Activated CD4-positive, alpha-beta T cell treated with anti-CD3 and anti-CD28 coated beads, Interleukin-2, Interleukin-6, amounts not matched to agents 100 ng/mL and 50 ng/mL, durations not matched to agents 16 hours and 8 hours (primary cell): ENCODE measurements around the gene C6orf120.

Source experiments
- DNase-seq: peaks from one replicate; pipeline ENCODE4 v3.0.0-alpha.2; 2020

C6orf120 gene

DNA sequence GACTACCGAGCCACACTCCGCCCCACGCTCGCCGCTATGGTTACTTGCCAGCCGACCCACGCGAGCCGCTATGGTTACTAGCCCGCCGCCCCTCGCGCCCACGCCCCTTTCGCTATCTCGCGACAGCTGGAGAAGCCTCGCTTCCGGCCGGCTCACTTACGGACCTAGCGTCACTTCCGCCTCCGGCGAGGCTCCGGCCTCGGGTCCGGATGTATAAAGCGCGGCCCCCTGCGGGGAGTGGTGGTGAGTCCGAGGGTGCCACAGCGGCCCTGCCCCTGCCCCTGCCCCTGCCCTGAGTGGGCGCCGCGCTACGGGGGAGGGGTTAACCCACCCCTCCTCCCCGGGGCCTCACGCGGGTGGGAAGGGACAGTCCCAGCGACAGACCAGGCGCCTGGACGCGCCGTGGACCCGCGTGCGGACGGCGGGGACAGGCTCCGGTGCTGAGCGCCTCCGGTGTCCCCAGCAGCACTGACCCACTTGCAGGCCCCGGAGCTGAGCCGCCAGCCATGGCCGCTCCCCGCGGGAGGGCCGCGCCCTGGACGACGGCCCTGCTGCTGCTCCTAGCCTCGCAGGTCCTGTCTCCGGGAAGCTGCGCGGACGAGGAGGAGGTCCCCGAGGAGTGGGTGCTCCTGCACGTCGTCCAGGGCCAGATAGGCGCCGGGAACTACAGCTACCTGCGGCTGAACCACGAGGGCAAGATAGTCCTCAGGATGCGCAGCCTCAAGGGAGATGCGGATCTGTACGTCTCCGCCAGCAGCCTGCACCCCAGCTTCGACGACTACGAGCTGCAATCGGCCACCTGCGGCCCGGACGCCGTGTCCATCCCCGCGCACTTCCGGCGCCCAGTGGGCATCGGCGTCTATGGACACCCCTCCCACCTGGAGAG, at the start of gene C6orf120, which contains the start of gene WDR27:
Gene C6orf120, plus strand, starts transcription at position 173 of the 886 bp plus-strand sequence. Its CDS starts 334 bp downstream, at position 507.
Gene WDR27, minus strand, starts transcription at position 76 of the 886 bp plus-strand sequence. CDS start 13,024 bp downstream, outside the sequence.
- DNase-seq = peak; percentile 98

DNA sequence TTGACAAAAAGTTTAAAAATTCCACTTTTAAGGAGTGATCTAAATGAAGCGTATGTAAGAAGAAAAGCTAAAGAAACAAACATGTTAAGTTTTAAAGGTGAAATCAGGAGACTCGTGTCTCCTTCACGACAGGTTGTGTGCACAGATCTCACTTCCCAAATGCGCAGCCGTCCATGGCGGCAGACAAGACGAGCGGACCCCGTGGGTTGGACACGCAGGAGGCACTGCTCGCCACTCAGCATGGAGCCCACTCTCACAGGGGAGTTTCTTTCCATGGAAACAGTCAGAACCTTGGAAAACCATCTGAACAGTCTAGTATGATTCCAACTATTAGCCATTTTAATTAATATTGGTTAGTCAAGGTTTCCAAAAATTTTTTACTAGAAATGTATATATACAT, 49.0 kb upstream of the C6orf120 start:
- DNase-seq = no peak

DNA sequence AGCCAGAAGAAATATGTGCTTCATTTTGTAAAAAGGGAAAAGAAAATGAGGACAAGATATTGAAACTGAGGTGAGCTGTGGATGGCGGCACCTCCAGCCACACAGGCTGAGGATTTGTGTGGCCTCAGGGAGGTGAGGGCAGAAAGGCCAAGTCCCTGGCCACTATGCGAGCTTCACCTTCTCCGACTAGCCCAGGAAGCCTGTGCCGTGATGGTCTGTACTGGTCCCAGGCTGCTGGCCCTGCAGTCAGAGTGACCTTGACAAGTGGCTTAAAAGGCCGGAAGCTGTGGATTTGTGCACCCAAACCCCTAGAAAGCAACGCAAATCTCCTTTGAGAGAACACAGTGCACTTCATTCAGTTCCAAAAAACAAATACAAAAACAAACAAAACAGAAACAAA, 48.2 kb upstream of the C6orf120 start:
- no peak for DNase-seq

DNA sequence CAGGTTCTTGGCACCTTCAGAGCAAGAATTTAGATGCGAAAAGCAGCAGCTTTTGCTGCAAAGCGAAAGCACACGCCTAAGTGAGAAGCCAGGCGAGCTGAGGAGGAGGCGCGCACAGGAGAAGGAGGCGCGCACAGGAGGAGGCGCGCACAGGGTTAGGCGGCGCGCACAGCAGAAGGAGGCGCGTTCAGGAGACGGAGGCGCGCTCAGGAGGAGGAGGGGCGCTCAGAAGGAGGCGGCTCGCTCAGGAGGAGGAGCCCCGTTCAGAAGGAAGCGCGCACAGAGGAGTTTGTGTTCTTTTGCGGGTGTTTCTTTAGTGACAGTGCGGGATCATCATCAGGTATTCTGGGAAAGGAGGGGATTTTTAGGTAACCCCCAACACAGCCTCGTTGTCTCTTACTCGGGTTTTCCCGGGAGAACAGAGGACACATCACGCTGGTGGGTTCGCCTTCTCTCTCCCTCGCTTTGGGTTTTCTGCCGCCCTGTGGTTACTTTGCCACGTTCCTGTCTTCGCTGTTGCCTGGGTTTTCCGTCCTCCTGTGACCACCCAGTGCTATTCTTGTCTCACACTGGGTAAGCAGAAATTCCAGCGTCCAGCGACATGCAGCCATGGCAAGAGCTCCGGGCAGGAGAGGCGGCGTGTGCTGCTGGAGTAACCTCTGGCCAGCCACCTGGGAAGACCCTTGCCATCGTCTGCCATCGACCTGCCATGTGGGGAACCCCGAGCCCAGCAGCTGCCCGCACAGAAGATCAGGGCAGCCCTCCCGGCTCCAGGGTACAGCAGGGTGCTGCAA, 47.1 kb upstream of the C6orf120 start:
- peak; percentile 66 for DNase-seq

DNA sequence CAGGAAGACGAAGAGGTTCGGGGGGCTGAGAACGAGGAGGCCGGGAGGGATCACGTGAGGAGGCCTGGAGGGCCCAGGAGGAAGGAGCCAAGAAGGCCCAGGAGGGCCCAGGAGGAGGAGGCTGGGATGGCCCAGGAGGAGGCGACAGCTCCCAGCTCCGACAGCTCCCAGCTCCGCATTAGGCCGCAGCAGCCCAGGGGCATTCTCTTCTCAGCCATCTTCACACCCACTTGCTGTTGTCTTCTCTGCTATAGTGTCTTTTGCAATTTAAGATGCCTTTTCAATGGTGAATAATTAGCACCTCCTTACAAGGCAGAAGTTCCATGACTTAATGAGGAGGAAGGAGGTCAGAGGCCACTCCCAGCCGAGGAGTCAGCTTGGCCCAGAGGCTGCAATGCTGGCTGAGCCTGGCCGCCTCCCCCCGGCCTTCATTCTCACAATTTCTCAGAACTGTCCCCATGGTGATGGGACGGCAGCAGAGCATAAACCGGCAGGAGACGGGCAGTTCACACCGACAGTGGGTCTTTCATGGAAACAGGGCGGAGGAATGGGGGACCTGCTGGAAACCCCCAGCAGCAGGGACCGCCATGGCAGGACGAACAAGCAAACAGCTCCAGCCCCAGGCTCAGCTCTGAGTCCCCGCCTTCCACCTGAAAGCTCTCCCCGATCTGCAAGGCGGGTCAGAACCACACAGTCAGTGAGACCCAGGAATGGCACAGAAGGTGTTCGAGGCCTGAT, 45.2 kb upstream of the C6orf120 start:
- no peak for DNase-seq

DNA sequence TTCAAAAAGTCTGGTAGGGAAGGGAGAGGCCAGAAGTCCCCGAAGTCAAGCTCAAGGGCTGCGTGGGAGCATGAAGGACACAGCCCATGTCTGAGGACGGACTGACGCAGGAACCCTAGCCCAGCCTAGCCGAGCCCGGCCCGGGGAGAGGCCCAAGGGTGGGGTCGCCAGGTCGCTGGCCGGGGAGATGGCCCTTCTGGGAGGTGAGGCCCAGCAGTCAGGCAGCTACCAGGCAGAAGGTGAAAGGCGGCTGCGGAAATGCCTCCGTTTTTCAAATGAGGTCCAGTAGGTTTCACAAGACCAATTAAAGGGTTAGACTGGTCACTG, 44.7 kb upstream of the C6orf120 start:
- no peak for DNase-seq

DNA sequence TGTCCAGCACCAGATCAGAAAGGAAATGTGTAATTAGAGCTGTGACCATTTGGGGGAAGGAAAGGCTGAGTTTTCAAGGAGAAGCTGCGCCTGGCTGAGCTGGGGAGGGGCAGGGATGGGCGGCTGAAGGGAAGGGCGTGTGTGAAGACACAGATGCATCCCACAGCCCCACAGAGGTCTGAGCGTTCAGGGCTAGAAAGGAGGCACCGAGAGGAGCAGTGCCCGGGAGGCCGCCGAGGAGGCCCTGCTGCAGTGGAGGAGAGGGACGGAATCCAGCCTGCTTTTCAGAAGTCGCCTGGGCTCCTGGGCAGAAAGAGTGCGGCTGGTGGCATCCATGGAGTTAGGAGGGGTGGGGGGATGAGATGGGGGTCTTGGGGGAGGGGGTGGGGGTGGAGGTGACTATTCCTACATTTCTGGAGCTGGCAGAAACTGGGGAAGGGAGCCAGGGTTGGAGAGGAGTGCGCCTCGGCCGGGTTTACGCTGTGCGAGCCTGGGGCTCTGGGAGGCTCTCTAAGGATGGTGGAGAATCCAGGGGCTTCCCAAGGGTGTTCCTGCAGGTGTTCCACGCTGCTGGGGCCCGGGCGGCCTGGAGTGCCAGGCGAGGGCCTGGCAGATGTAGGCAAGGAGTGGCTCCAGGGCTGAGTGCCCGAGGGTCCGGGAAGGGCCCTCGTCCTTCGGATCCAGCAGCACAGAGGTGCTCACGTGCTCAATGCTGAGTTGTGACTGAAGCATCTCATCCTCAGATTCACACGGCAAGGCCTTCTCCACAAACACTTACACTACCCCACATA, 41.9 kb upstream of the C6orf120 start:
- DNase-seq = no peak

DNA sequence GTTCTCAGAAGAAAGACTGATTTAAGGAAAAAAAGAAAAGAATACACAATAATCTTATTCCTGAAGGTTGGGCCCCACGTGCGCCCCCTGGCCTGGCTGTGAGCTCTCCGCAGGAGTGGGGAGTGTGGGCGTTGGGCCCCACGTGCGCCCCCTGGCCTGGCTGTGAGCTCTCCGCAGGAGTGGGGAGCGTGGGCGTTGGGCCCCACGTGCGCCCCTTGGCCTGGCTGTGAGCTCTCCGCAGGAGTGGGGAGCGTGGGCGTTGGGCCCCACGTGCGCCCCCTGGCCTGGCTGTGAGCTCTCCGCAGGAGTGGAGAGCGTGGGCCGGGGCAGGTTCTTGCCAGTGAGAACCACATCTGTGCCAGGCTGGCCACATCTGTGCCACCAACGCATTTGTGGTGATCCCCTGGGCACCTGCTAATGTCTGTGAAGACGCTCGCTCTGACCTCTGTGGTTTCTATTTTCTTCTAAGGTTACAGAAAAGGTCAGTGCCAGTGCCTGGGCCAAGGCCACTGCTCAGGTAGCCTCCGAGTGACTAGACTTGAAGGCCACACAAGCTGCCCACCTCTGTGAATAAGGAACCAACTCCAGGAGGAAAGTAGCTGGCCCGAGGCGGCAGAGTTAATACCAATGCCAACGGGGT, 41.1 kb upstream of the C6orf120 start:
- no peak for DNase-seq

DNA sequence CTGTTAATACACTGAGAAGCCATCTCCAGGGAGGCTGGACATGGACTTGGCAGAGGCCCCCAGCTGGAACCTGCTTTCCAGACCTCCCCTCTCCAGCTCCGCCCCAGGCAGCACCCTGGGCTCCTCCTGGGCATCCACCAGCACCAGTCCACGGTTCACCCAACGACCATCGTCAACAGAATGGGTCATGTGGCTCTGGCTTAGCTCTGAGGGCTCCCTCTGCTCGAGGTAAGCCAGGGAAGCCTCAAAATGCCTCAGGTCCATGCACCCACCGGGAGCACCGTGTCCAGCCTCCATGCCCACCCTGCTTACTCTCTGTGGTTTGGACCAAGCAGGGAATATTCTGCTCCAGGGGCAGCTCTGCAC, 40.6 kb upstream of the C6orf120 start:
- DNase-seq = no peak

DNA sequence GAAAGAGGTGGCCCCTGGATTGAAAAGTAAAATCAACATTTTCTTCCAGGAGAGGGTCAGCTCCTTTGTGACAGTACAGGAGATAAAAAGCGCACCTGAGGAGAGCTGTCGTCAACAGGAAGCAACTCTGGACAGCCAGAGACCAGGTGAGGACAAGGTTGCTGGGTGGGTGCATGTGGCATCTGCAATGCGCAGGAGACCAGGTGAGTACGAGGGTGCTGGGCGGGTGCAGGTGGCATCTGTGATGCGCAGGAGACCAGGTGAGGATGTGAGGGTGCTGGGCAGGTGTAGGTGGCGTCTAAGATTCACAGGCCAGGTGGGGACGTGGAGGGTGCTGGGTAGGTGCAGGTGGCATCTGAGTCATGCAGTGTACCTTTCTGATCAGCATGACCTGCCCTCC, 38.5 kb upstream of the C6orf120 start:
- no peak for DNase-seq

DNA sequence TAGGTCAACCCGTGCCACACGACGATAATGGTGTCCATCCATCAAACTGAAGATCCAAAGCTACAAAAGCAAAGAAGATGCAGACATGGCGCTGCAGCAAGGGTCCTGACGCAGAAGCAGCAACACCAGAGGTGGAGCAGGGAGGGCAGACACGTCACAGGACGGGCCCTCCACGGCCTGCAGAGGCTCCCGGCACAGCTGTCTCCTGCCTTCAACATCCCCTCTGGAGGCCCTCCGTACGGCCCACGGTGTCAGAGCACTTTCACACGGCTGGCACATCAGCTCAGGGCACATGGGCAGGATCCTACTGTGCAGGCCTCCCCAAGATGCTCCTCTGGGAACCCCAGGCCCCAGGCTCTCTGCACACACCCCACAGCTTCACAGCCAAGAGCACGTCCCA, 37.7 kb upstream of the C6orf120 start:
- DNase-seq = no peak

DNA sequence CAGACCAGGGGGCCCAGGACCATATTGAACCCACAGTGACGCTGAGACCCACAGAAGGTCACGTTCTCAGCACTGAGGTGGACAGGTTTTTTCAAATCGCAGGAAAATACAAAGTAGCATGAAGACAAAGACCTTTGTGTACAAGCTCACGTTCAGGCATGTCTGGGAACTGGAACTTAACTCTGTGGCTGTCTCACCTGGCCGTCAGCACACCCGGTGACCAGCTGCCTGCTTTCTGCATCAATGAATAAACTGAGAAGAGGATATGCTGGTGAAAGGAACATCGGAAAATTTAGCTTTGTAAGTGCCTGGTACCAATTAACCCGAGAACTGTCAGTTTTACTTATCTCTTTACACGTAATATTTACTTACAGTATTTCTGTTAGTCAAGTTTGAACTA, 36.6 kb upstream of the C6orf120 start:
- DNase-seq = no peak

DNA sequence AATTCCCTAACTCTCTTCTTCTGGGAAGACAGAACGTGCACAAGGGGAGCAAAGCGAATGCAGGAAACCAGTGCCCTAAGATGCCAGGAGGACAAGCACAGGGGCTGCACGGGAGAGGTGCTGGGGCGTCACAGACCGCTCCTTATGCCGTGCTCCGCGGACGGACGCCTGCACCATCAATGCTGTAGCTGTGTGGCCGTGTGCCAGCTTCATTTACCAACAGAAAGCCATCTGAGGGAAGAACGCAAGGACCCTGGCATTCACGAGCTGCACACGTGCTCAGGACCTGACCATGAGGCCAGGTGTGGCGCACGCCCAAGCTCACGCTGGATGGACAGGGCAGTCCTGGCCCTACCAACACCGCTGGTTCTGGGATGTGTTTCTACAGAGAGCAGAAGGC, 35.5 kb upstream of the C6orf120 start:
- DNase-seq = no peak

DNA sequence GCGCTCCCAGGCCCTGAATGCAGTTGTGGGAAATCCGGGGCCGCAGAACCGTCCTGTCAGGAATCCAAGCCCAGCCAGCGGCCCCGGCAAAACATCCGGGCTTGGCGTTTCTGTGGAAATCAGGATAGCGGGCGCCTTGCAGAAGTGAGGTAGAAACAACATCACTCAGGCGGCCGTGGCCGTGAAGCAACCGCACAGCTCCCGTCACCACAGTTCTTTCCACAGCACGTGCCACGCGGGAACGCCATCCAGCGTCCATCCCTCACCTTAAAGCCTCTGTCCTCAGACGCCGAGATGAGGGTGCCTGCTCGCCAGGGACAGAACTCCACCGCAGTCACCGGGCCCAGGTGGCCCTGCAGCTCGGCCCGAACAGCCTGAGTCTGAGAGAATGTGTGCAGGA, 34.2 kb upstream of the C6orf120 start:
- DNase-seq = no peak

DNA sequence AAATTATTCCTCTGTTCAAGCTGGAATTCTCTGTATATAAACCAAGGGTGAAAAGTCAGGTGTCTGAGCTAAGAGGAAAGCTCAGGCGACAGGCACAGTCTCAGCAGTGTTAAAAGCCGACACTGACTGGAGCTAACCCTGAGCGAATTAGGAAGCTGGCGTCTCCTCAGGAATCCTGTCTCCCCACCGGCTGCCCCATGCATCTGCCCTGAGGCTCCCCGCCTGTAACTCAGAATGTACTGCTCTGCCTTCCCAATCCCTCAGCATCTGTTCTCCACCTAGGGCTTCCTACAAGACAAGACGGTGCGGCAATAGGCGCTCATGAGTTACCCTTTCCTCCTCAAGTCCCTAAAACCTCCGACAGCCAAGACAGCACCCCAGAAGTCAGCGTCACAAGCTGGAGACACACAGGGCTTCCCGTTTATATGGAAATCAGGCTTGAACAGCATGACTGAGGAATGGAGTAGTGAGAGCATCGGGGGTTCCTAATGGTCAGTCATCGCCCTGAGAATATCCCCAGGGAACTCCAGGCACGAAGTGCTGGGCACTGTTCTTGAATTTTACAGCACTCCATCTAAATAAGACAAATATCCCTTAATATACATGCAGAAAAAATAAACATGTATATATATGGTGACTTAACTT, 33.6 kb upstream of the C6orf120 start:
- no peak for DNase-seq

DNA sequence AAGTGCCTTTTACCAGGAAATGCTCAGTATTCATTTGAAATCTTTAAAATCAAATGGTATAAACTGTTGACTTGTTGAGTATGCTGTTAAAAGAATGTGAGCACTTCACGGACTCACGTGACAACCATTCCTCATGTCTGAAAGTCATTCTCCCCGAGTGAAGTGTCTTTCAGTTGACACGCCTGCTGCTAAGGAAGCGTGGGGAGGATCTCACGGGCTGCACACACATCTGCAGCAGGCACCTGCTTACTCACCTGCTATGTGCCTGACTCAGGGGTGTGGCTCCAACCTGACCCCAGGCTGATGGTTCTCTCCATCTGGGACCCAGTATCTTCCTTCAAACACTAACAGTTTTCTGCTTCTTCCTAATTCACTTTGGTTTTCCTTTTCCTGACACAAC, 32.8 kb upstream of the C6orf120 start:
- no peak for DNase-seq

DNA sequence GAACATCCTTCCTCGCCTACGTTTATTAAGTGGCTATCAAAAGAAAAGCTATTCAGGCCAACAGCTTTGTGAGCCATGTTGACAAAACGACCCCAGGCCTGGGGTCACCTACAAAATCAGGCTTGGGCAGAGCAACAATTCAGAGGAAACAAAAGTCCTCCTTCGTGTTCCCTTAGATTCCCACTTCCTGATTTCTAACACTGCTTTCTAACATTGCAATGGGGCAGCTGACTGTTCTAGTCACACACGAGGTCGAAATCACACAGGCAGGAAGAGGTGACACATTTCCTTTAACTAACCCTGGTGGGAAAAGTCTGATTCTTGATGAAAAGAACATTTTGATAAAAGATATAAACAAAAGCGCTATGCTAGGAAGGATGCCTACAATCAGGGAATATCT, 32.0 kb upstream of the C6orf120 start:
- DNase-seq = no peak

DNA sequence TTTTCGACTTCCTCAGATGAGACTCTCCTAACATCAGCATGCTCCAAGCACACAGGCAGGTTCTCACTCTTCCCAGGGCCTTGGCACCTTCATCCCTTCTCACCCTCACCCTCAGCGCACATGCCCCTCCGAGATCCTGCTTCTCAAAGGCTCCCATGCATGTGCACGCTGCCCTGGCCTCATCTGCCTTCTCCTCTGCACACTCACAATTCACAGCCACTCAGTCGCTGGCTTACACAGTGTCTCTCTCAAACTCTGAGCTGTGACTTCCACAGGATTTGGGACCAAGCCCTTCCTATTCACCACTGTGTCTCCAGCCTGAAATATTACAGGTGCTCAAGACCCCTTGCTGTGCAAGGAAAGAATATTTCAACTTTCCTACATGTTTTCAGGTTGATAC, 30.4 kb upstream of the C6orf120 start:
- no peak for DNase-seq

DNA sequence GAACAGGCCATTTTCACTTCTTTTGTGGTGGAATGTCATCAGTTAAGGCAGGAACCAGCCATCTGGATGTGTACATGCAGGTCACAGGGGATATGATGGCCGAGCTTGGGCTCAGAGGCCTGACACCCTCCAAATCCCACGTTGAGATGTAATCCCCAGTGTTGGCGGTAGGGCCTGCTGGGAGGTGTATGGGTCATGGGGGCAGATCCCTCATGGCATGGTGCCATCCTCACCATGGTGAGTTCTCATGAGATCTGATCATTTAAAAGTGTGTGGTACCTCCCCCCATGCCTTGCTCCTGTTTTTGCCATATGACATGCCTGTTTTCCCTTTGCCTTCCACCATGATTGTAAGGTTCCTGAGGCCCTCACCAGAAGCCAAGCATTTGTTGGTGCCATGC, 26.9 kb upstream of the C6orf120 start:
- DNase-seq = no peak

DNA sequence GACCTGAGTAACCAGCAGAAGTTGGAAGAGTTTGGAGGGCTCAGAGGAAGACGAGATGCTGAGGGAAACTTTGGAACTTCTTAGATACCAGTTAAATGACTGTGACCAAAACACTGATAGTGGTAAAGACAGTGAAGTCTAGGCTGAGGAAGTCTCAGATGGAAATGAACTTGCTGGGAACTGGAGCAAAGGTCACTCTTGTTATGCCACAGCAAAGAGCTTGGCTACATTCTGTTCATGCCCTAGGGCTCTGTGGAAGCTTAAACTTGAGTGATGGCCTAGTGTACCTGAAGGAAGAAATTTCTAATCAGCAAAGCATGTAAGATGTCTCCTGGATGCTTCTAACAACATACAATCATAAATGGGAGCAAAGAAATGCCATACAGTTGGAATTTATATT, 24.8 kb upstream of the C6orf120 start:
- no peak for DNase-seq

DNA sequence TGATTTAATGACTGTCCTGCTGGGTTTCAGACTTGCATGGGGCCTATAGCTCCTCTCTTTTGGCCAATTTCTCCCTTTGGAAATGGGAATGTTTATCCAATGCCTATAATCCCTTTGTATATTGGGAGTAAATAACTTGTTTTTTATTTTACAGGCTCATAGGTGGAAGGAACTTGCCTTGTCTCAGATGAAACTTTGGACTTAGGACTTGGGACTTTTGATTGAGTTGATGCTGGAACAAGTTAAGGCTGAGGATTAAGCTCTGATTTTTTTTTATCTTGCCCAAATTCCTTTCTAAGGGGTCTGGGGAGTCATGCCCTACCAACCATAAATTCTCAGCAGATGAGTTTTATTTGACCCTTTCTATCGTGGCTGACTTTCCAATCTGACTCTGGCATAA, 23.6 kb upstream of the C6orf120 start:
- no peak for DNase-seq

DNA sequence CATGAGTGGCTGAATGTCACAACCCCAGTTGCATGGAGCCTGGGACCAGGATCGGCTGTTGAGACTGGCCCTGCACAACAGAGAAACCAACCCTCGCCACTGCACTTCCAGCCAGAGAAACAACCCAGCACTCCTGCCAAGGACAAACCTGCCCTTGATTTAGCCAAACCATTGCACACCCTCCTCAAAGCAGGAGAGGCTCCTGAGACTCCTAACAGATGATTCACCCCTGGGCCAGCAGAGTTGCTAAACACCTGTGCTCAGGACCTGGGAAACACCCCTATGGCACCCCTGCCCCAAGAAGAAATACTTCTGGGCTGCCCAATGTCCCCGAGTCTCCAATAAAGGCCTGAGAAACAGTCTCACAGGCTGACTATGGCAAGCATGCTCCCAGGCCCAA, 17.9 kb upstream of the C6orf120 start:
- DNase-seq = no peak
